ENCODE results near the gene MID1.
"Not testable (repeated sequence)": the region's sequence is repeated elsewhere in the genome, so short reads cannot be mapped to it uniquely, and the experiment has no call there.

Gene MID1

DNA sequence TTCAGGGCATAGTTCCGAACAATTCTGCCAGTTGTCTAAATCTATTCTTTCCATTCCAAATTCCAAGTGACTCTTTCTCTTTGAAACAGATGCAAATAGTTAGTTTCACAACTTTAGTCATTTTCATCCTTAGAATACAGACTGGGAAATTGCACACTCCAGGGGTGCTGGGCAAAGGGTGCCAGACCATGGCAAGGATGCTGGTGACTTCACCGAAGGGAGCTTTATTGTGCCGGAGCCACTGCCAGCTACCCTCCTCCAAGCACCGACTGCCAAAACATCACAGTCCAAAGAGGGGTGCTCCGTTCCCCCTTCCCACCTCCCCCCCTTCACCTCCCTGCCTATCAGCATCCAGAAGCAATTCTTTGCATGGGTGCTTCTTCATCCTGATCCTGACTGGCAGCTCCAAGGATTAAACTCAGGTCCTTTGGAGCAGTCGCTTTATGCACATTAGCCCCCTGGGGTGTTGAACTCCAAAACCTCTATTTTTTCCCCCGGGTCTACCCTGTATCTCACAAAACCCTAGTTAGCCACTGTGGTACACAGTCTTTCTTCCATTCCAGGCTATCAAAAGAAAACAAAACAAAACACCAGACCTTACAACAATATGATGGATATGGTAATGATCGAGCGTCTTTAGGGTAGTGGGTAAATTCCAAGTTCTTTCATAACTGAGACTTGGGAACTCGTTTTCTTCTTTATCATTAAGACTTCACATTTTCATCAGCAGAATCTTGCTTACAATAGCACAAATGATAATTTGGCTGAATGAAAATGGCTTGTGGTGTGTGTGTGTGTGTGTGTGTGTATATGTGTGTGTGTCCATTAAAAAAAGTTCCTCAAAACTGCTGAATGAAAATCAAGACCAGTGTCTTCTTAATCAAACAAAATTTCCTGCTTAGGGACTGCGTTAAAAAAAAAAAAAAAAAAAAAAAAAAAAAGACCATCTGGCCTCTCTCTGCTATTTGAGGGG is 28.7 kb downstream of the MID1 start:
- H3K27me3 ChIP-seq = no peaks in the 10 kb centered on the region
- no peak overlapping the region for H3K4me3 ChIP-seq
- no peaks in the 10 kb centered on the region for H3K9me3 ChIP-seq
- TF ChIP-seq, protein P1, sequence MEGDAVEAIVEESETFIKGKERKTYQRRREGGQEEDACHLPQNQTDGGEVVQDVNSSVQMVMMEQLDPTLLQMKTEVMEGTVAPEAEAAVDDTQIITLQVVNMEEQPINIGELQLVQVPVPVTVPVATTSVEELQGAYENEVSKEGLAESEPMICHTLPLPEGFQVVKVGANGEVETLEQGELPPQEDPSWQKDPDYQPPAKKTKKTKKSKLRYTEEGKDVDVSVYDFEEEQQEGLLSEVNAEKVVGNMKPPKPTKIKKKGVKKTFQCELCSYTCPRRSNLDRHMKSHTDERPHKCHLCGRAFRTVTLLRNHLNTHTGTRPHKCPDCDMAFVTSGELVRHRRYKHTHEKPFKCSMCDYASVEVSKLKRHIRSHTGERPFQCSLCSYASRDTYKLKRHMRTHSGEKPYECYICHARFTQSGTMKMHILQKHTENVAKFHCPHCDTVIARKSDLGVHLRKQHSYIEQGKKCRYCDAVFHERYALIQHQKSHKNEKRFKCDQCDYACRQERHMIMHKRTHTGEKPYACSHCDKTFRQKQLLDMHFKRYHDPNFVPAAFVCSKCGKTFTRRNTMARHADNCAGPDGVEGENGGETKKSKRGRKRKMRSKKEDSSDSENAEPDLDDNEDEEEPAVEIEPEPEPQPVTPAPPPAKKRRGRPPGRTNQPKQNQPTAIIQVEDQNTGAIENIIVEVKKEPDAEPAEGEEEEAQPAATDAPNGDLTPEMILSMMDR (IDR thresholded peaks at IDR 0.05) = no peak
- no peak overlapping the region for H3K27ac ChIP-seq
- intact Hi-C loops (cut with DNase I; ENCODE audit: low total_unique reads) = no loop called here
- no peak for DNase-seq
- no peaks in the 10 kb centered on the region for H3K36me3 ChIP-seq
- no peaks in the 10 kb centered on the region for H3K4me1 ChIP-seq

DNA sequence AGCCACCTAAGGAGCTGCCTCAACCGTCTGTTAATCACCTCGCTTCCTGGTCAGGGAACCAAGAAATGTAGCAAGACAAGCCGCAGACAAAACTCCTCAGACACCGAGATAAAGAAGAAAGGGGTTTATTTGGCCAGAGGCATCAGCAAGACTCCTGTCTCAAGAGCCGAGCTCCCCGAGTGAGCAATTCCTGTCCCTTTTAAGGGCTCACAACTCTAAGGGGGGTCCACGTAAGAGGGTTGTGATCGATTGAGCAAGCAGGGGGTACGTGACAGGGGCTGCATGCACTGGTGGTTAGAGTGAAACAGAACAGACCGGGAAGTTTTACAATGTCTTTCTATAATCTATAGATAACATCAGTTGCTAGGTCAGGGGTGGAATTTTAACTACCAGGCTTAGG is 30.6 kb downstream of the MID1 start:
- H3K4me3 ChIP-seq; H3K36me3 ChIP-seq; intact Hi-C loops (cut with DNase I; ENCODE audit: low total_unique reads); DNase-seq; H3K27ac ChIP-seq; H3K4me1 ChIP-seq; H3K27me3 ChIP-seq: not testable (repeated sequence)
- H3K9me3 ChIP-seq = peaks cover 0 to 12% (median 3%) of the 10 kb centered on the region in 3 donors

DNA sequence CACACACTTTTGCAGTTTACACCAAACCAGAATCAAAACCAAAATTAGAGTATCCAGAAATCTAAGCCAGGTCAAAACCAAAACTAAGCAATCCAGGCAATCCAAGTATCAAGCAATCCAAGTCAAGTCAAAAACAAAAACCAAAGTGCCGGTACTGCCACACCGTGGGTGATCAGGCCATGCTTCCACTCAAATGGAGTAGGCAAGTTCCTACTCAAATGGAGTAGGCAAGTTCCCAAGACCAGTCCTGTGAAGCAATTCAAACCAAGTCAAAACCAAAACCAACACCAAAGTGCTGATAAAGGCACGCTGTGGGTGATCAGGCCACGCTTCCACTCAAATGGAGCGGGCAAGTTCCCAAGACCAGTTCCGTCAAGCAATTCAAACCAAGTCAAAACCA is 31.3 kb downstream of the MID1 start:
- TF ChIP-seq, protein P1 (IDR thresholded peaks at IDR 0.05) = no peak
- no peaks in the 10 kb centered on the region for H3K27me3 ChIP-seq
- no peaks in the 10 kb centered on the region for H3K4me1 ChIP-seq
- intact Hi-C loops (cut with DNase I; ENCODE audit: low total_unique reads) = no loop called here
- no peak overlapping the region for H3K4me3 ChIP-seq
- peaks cover 0 to 12% (median 9%) of the 10 kb centered on the region in 3 donors for H3K9me3 ChIP-seq
- DNase-seq = no peak
- no peaks in the 10 kb centered on the region for H3K36me3 ChIP-seq
- no peak overlapping the region for H3K27ac ChIP-seq

DNA sequence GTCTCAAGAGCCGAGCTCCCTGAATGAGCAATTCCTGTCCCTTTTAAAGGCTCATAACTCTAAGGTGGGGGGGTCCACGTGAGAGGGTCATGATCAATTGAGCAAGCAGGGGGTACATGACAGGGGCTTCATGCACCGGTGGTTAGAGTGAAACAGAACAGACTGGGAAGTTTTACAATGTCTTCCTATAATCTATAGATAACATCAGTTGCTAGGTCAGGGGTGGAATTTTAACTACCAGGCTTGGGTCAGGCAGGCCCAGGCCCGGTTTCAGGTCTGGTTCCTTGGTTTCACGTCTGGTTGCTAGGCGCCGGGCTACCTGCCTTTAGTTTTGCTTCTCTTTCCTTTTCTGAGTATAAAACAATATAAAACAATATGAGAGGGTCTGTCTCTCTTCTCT is 35.5 kb downstream of the MID1 start:
- H3K27ac ChIP-seq; H3K27me3 ChIP-seq; H3K4me3 ChIP-seq; H3K4me1 ChIP-seq; H3K36me3 ChIP-seq; intact Hi-C loops (cut with DNase I; ENCODE audit: low total_unique reads); DNase-seq: not testable (repeated sequence)
- peaks cover 0 to 19% (median 19%) of the 10 kb centered on the region in 3 donors for H3K9me3 ChIP-seq

DNA sequence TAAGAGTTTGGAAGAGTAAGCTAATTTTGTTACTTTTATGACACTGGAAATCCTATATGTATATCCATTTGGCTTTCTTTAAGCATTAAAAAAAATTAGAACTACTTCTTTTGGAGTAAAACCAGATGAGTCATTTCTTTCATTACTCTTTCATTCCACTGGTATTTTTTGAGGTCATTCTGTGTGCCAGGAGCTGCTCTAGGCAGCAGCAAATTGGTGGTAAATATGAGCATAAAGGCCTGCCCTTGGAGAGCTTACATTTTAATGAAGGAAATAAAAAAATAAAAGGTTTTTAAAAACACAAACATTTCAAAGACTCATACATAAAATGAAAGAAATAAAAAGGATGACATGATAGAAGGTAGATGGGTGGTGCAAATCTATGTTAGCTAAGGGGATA is 37.4 kb downstream of the MID1 start:
- TF ChIP-seq, protein P1 (IDR thresholded peaks at IDR 0.05) = no peak
- Histone ChIP-seq H3K4me3 (no peak overlapping the region), H3K36me3 (peaks cover 0 to 3% (median 0%) of the 10 kb centered on the region in 3 donors), H3K27me3 (no peaks in the 10 kb centered on the region), H3K4me1 (peaks cover 0 to 3% (median 0%) of the 10 kb centered on the region in 4 donors), H3K9me3 (peaks cover 0 to 19% (median 19%) of the 10 kb centered on the region in 3 donors), H3K27ac (no peak overlapping the region)
- no peak for DNase-seq
- intact Hi-C loops (cut with DNase I; ENCODE audit: low total_unique reads) = no loop called here

DNA sequence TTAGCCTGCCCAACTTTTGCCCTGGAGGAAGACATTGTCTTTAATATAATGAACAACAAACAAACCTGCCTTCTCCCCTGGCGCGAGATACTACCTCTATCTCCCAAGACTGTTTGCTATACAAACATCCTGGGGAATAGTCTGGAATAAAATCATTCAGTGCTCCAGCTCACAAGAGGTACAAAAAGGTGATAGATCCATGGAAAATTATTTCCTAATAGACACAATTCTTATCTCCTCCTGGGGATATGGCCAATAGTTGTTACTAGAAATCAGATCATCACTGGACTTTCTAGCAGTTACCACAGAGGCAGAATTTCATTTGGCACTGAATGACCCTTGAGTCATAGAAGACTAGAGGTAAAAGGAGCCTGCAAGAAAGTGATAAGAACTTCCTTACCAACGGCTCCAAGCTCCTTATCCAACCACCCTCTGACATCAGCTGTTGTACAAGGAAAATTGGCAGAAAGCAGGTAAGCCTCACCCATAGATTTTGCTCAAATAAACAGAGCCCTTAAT is 38.1 kb downstream of the MID1 start:
- Histone ChIP-seq H3K27ac (no peak overlapping the region), H3K4me1 (peaks cover 0 to 3% (median 0%) of the 10 kb centered on the region in 4 donors), H3K9me3 (peaks cover 0 to 19% (median 19%) of the 10 kb centered on the region in 3 donors), H3K36me3 (peaks cover 0 to 3% (median 0%) of the 10 kb centered on the region in 3 donors), H3K4me3 (no peak overlapping the region), H3K27me3 (no peaks in the 10 kb centered on the region)
- intact Hi-C loops (cut with DNase I; ENCODE audit: low total_unique reads) = no loop called here
- TF ChIP-seq, protein P1 (IDR thresholded peaks at IDR 0.05) = no peak
- no peak for DNase-seq
